ENCODE results near the gene S100A9.
"Not testable (repeated sequence)": the region's sequence is repeated elsewhere in the genome, so short reads cannot be mapped to it uniquely, and the experiment has no call there.

Gene S100A9

GRCh38 chr1:153345187-153346076 lies 12.2 kb upstream of the S100A9 start:
- no peak for DNase-seq

GRCh38 chr1:153346077-153346723 lies 11.5 kb upstream of the S100A9 start:
- DNase-seq: no peak

DNA sequence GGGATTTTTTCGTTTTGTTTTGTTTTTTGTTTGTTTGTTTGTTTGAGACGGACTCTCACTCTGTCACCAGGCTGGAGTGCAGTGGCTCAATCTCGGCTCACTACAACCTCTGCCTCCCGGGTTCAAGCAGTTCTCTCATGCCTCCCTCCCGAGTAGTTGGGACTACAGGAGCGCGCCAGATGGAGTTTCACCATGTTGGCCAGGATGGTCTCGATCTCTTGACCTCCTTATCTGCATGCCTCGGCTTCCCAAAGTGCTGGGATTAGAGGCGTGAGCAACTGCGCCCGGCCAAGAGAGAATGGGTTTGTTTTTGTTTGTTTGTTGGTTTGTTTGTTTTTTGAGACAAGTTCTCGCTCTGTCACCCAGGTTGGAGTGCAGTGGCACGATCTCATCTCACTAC lies 10.6 kb upstream of the S100A9 start:
- DNase-seq: not testable (repeated sequence)

- DNase-seq: no peak
Measured at GRCh38 chr1:153347856-153348255, 9.8 kb upstream of the S100A9 start.

DNA sequence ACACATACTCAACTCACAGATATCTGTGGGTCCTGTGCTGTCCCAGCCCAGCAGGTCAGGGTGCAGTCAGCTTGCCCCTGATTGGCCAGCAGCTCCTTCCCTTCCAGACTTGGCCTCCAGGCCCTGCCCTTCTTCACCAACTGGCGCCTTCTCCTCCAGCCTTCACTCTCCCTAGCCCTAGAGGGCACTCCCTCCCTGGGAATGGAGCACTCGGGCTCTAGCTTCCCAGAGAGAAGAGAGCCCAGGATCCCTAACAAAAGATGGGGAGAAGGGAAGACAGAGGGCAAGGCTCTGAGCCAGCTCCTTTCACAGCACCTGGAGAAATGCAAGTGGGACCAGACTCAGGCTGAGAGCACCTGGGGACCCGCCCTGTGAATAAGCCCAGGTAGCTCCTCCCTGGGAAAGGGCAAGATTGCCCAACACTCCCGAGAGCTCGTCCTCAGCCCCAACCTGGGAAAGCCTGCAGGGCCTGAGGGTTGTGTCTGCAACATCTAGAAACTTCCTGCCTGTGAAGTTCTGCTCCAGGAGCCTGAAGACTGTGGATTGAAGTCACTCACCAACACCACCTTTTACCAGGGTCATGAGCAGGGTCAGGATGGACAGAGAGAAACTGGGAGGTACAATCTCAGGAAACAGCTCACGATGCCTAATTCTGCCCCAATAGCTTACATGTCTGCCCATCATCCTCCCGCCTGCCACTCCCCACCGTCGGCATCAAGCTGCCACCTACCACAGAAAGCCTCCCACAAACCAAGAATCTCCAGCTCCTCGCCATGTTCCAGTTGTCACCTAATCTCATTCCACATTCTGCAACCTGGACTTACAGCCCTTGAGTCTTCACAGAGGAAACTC lies 8.9 kb upstream of the S100A9 start, which contains the start of gene PGLYRP4:
PGLYRP4 (minus strand) TSS at position 331 of the 852 bp plus-strand sequence. CDS start 909 bp downstream, outside the sequence.
- DNase-seq: no peak

DNA sequence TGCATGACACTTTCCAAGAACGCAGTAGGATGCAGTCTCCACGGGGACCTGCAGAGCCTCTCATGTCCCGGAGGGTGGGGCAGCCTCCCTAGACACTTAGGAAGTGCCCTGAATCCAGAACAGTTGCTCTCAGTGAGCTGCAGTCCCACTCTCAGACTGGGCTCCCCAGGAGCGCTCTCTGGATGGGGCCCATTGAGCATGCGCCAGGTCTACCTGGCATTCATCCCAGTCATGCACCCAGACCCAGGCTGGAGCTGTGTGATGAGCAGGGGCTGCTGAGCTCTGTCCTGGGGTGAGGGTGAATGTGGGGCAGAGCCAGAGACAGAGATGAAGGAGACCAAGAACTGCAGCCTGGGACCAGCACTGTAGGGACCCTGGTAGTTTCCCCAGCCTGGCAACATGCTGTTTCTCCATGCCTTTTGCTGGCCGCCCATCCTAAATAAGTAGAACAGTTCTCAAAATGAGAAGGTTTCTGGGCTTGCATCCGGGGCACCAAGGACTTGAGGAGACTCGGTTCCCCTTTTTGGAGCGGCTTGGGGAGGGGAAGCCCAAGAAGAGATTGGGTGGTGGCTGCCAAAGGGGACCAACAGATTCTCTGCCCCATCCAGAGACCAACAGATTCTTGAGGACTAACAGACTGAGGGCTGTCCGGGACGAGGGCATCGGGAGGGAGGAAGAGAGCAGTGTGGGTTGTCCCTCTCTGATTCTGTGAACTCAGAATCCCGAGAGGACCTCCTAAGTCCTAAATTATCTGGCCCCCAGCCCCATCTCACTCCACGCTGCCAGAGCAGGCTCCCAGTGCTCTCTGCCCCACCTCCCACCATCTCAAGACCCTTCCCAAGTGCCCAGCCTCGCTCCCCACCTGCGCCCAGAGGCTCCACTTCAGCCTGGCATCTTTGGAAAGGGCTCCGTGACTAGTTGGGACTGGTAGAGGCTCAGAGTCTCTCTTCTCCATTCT lies 8.0 kb upstream of the S100A9 start:
- peak; percentile 52 for DNase-seq

GRCh38 chr1:153350321-153350957 lies 7.2 kb upstream of the S100A9 start:
- DNase-seq: no peak

GRCh38 chr1:153352523-153352922 lies 5.1 kb upstream of the S100A9 start:
- peak; percentile 55 for DNase-seq

GRCh38 chr1:153353226-153353947 lies 4.3 kb upstream of the S100A9 start:
- DNase-seq: no peak

DNA sequence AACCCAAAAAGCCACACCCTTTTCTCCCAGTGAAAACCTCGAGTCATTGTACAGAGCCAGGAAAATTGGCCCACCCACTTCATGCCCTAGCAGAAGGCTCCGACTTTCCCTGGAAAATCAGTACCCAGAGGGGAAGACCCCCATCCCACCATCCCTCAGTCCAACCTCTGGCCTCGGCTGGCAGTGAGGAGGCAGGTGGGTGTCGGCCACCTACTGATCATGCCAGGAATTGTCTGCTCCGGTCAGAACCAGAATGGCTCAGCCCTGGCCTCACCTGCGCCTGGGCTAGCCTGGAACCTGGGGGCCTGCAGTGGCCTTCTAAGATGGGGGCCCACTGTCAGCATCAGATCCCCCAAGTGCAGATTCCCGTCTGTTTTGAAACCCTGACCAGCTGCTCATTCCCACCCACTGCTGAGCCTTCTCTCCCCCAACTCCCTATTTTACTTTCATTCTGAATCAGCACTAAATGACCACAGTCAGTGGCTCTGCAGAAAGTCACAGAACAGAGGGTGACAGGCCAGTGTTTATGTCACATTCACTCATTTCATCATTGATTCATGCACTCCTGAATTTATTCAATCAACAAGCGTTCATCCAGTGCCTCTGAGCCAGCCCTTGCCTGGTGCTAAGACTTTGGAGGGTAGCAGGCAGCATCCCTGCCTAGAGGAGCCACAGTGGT lies 3.0 kb upstream of the S100A9 start:
- no peak for DNase-seq

DNA sequence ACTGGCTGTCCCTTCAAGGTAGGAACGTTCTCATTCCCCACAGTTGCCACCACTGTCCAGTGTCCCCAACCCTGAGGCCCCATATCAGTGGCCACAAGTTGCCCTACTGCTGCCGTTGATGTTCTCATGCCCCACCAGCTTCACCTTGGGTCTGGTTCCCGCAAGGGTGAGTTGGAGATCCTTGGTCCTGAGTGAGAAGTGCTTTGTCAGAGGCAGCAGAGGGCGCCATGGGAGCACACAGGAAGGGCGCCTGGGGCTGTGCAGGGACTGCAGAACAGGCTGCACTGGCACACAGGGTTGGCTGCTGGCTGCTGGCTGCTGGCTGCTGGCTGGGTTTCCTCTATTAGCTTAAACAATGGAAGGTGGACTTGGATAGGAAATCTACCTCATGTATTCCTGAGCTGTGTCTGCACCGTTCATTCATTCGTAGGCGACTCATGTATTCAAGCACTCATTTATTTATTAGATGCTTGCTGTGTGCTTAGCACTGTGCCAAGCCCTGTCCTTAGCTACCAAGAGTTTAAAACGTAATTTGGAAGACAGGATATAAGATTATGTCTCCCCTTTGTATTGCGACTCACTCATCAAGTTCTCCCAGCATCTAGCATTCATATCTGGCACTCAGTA lies 2.1 kb upstream of the S100A9 start:
- DNase-seq: peak; percentile 78

GRCh38 chr1:153356392-153357075 lies 1.1 kb upstream of the S100A9 start:
- DNase-seq: no peak

DNA sequence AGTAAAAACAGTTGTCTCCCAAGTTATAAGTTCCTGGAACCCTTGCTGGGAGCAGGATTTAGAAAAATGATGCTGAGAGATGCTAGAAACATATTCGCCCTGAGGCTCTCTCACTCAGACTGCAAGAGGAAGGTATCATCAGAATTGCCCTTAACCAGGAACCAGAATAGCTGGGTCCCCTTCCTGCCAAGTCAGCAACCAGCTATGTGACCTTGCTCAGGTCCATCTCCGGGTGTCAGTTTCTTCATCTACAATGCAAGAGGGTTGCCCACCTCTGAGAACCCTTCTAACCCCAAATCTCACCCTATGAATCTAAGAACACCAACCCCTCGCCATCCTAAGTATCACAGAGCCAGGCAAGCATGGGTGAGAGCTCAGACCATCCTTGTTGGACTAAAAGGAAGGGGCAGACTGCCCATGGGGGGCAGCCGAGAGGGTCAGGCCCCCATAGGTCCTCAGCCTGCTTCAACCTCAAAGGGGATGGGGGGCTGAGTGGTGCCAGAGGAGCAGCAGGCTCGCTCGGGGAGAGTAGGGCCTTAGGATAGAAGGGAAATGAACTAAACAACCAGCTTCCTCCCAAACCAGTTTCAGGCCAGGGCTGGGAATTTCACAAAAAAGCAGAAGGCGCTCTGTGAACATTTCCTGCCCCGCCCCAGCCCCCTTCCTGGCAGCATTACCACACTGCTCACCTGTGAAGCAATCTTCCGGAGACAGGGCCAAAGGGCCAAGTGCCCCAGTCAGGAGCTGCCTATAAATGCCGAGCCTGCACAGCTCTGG lies 390 bp upstream of the S100A9 start:
- peak; percentile 63 for DNase-seq

GRCh38 chr1:153358691-153358975 lies 979 bp downstream of the S100A9 start:
- DNase-seq: no peak

DNA sequence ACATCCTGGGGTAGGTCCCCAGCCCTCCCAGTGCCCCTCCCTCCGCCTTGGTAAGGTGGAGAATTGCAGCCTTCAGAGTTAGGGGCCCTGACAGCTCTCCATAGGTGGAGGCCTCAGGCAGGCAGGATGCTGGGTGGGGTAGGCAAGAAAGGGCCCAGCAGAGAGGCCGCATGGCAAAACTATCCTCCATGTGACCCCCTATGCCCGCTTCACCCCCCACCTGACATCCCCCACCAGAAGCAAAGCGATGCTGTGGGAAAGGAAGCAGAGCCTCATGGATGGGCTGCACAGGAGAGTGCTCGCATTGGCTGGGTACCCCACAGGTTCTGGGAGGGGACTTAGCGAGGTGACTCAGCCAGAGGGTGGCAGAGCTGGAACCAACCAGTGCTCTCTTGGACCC lies 1.6 kb downstream of the S100A9 start:
- DNase-seq: no peak

DNA sequence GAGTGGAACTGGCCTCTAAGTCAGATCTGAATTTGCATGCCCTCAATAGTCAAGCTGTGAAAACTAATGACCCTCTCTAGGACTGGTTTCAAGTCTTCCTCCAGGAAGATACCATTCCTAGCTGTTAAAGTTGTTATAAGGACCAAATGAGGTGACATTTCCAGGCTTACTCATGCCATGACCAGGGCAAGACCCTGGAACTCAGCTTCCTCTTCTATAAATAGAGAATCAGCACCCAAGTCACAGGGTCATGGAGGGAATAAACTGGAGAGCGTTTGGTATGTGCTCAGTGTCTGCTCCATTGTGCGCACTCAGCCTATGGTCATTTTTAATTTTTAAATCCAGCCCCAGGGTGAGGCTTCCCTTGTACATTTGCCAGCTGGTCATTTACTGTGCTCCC lies 2.5 kb downstream of the S100A9 start:
- peak; percentile 12 for DNase-seq

DNA sequence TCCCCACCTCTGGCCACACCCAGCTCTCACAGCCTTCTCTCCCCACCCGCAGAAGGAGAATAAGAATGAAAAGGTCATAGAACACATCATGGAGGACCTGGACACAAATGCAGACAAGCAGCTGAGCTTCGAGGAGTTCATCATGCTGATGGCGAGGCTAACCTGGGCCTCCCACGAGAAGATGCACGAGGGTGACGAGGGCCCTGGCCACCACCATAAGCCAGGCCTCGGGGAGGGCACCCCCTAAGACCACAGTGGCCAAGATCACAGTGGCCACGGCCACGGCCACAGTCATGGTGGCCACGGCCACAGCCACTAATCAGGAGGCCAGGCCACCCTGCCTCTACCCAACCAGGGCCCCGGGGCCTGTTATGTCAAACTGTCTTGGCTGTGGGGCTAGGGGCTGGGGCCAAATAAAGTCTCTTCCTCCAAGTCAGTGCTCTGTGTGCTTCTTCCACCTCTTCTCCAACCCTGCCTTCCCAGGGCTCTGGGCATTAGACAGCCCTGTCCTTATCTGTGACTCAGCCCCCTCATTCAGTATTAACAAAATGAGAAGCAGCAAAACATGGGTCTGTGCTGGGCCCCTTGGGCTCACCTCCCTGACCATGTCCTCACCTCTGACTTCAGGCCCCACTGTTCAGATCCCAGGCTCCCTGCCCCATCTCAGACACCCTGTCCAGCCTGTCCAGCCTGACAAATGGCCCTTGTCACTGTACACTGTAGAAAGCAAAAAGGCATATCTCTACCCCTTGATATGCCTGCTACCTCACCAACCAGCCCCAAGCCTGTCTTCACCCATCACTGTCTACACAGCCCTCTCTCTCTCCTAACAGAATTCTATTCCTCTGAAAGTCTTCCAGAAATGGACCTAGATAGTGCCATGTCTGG lies 3.2 kb downstream of the S100A9 start:
- no peak for DNase-seq
